ENCODE results near the gene ARHGAP32.

DNA sequence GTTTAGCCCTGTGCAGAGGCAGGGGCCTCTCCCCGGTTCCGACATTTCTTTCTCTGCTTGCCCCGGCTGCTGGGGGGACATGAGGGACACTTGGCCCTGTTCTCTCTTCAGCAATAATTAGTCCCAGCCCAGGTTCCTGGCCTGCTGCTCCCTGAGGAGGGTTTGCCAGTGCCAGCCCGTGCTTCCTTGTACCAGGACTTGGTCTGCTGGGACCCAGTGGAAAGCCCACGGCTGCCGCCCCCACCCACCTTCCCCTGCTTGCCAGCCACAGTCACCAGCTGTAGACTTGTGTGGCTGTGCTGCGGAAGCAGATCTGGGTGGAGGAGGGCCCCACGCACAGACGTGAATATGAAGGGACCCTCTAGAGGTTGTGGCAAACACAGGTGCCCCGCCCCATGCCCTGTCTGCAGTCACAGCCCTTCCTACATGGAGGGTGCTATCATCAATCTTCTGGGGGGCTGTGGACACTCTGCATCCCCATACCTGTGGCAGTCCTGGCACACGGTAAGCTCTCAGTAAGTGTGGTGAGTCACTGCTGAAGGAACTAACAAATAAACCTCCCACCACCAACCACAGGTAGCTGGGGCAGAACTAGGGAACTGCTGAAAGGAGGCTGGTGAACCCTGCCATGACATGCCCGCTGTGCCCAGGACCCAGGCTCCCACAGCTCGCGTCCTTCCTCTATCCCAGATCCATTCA, 250.4 kb downstream of the ARHGAP32 start:
- TF ChIP-seq, protein P1, sequence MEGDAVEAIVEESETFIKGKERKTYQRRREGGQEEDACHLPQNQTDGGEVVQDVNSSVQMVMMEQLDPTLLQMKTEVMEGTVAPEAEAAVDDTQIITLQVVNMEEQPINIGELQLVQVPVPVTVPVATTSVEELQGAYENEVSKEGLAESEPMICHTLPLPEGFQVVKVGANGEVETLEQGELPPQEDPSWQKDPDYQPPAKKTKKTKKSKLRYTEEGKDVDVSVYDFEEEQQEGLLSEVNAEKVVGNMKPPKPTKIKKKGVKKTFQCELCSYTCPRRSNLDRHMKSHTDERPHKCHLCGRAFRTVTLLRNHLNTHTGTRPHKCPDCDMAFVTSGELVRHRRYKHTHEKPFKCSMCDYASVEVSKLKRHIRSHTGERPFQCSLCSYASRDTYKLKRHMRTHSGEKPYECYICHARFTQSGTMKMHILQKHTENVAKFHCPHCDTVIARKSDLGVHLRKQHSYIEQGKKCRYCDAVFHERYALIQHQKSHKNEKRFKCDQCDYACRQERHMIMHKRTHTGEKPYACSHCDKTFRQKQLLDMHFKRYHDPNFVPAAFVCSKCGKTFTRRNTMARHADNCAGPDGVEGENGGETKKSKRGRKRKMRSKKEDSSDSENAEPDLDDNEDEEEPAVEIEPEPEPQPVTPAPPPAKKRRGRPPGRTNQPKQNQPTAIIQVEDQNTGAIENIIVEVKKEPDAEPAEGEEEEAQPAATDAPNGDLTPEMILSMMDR (IDR thresholded peaks at IDR 0.05): no peak
- TF ChIP-seq POLR2A (IDR thresholded peaks at IDR 0.05): no peak
